GM18505 (cell line): ENCODE measurements around the gene CAPN13.
"Not testable (repeated sequence)": the region's sequence is repeated elsewhere in the genome, so short reads cannot be mapped to it uniquely, and the experiment has no call there.

Experiments
- ATAC-seq: cut with Tn5 transposase; IDR thresholded peaks from one replicate; pipeline ENCODE4 v1.9.1; 2021; ENCODE audit not compliant: unreplicated experiment
- POLR2A ChIP-seq: IDR thresholded peaks from 4 replicates; pipeline ENCODE4 v1.6.1; 2011; ENCODE audit warnings: borderline replicate concordance; ENCODE audit not compliant: insufficient read depth, insufficient read length; ENCODE audit errors: extremely low read depth

The CAPN13 gene

DNA sequence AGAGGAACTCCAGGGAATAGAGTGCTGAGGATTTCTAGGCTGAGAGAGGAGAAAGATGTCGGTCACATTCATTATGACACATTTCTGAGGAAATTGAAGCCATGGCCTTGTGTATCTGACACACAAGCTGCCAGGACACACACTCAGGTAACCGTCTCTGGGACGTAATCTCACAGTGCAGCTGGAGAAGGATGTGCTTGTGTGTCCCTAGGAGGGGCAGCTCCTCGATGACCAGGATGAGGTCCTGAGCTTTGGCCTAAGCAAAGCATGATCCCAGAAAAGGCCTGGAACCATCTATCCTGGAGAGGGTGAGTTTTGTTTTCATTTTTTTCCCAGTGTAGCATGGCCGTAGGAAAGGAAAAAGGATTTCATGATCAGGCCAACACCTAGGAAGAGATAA lies 102.2 kb downstream of the CAPN13 start:
- TF ChIP-seq POLR2A, result no peak
- ATAC-seq, result no peak

- no peak for ATAC-seq
- TF ChIP-seq POLR2A, result no peak
These were observed 102.8 kb downstream of the CAPN13 start for GRCh38 chr2:30704309-30705020.

- ATAC-seq, result no peak
- no peak for TF ChIP-seq POLR2A
These were observed 104.6 kb downstream of the CAPN13 start for GRCh38 chr2:30702694-30703093.

GRCh38 chr2:30701782-30702181 lies 105.5 kb downstream of the CAPN13 start:
- no peak for TF ChIP-seq POLR2A
- no peak for ATAC-seq

DNA sequence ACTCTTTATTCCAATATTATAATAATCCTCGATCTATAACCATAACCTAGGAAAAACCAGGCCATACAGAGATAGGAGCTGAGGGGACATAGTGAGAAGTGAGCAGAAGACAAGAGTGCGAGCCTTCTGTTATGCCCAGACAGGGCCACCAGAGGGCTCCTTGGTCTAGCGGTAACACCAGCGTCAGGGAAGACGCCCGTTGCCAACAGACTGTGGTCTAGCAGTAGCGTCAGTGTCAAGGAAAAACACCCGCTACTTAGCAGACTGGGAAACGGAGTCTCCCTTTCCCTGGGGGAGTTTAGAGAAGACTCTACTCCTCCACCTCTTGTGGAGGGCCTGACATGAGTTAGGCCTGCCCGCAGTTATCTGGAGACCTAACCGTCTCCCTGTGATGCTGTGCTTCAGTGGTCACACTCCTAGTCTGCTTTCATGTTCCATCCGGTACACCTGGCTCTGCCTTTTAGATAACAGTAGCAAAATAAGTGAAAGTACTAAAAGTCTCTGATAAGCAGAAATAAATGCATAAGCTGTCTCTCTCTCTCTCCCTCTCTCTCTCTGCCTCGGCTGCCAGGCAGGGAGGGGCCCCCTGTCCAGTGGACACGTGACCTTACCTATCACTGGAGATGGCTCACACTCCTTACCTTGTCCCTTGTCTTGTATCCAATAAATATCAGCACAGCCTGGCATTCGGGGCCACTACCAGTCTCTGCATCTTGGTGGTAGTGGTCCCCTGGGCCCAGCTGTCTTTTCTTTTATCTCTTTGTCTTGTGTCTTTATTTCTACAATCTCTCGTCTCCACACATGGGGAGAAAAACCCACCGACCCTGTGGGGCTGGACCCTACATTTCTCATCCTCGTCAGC lies 109.8 kb downstream of the CAPN13 start:
- ATAC-seq, result not testable (repeated sequence)

DNA sequence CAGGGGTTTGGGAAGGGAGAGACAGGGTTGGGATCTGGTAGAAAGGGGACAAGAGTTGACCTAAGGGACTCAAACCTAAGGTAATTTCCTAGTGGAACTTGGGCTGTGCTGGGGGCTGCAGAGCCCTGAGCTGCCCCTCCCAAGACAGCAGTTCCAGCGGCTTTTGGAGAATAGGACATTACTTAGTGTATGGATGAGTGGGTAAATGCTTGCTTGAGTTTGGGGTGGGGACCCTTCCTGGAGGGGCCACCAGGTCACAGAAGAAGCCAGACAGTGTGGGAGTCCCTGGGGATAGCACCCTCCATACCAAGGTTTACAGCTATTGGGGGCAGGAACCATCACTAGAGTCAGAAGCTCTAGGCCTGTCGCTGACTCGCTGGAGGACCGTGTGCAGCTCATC lies 111.5 kb downstream of the CAPN13 start:
- TF ChIP-seq POLR2A, result no peak
- no peak for ATAC-seq

DNA sequence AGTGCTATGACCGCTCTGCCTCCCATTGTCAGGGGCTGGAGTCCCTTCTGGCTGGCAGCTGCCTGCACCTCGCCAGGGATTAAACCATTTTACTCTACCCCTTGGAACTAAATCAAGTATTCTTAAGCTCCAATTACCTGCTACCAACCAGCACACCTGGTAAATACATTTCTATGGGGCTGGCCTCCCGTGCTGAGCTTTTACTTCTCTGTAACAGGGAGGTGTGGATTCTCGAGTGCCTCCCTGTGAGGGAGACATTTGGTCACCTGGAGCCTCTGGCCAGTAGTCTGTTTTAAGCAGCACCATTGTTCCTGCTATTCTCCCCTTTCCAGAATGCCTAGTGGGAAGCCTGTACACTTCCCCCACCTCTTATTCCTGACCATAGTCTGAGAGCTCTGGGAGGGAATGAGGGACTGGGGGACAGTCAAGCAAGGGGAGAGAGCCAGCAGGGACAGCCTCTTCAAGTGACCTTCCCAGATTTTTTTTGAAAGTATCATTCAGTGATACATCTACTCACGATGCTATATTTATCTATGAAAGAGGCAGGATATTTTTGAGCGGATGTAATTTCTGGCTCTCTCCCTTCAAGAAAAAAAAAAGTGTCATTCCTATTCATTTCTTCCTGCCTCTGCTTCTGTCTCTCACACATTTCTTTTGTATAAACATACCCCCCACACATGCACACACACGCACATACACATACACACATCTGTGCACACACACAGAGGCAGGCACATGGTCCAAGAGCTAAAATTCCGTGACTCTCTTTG lies 112.8 kb downstream of the CAPN13 start:
- ATAC-seq, result no peak
- TF ChIP-seq POLR2A, result no peak

DNA sequence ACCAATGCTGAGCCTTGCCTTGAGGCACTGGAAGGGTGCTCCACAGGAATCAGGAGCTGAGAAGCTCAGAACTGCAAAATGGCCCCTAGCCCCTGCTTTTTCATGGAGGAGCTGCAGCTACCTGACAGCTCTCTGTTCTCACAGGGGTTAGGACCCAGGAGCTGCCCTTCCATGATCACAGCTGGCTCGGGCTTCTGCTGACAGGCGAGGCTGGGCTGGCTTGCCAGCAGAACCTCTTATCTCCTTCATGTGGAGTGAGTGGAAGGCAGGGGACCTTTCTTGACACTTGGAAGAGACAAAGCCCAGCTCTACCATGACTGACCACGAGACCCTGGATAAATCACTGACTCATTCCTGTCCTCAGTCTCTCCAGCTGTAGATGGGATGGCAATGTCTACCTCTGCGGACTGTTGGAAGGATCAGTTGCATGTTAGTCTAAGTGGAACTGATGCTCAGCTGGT lies 113.4 kb downstream of the CAPN13 start:
- no peak for TF ChIP-seq POLR2A
- no peak for ATAC-seq

DNA sequence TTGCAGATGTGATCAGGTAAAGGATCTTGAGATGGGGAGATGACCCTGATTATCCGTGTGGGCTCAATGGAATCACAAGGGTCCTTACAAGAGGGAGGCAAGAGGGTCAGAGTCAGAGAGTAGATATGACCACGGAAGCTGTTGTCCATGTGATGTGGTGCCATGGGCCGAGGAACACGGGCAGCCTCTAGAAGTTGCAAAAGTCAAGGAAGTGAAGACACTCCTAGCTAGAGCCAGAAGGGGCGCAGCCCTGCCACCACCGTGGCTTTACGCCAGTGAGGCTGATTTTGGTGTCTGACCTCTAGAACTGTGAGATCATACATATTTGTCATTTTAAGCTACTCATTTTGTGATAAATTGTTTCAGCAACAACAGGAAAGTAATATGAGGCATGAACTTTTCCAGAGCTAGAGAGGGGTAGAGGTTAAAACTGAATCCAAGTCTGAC lies 114.4 kb downstream of the CAPN13 start:
- TF ChIP-seq POLR2A, result no peak
- ATAC-seq, result no peak

DNA sequence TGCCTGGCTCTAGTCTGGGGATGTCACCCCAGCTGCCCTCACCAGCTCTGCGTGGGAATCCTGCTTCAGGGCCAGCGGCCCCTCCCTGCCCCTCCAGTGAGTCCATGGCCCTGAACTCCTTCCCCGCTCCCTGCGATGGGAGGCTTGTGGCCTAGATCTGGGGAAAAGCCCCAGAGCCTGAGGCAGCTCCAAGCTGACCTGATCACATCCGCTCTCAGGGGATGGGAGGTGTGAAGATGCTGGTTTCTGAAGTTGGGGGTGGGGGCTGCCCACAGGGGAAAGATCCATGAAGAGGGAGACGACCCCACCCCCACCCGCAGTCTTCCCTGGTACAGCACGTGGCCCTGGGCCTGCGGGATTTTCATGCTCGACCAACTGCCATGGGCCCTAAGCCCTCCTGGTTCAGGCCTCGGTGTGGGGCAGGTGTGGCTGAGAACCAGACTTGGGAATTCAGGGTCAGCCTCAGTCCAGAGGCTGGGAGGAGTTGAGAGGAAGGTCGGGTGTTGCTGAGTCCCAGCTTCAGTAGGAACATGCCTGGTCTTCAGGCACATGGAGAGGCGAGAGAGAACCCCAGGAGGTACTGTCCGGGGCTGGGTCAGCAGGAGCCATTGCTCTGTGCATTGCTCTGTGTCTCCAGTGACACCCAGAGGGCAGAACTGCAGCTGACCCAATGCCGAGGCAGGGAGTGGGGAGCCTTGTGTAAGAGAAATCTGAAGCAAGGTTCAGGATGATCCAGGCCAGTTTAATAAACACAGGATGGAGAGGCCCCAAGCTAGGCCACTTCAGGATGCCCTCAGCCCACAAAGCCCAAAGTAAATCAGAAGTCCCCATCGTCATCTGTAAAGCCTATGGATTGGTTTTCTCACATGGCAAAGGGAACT lies 115.1 kb downstream of the CAPN13 start:
- no peak for TF ChIP-seq POLR2A
- no peak for ATAC-seq

GRCh38 chr2:30691091-30691947 lies 115.9 kb downstream of the CAPN13 start:
- TF ChIP-seq POLR2A, result no peak
- ATAC-seq, result no peak

GRCh38 chr2:30690126-30690561 lies 117.1 kb downstream of the CAPN13 start:
- ATAC-seq, result no peak

GRCh38 chr2:30689496-30690125 lies 117.6 kb downstream of the CAPN13 start:
- TF ChIP-seq POLR2A, result no peak
- ATAC-seq, result no peak

More at GRCh38 chr2:30690126-30690561, 117.1 kb downstream of the CAPN13 start:
- TF ChIP-seq POLR2A, result no peak
